HPDE6-E6E7 (cell line): ENCODE measurements around the gene SSBP4.

Experiments
- DNase-seq: peaks from one replicate; pipeline ENCODE4 v3.0.0; 2011; ENCODE audit warnings: missing footprints; ENCODE audit errors: extremely low spot score

The SSBP4 gene

DNA sequence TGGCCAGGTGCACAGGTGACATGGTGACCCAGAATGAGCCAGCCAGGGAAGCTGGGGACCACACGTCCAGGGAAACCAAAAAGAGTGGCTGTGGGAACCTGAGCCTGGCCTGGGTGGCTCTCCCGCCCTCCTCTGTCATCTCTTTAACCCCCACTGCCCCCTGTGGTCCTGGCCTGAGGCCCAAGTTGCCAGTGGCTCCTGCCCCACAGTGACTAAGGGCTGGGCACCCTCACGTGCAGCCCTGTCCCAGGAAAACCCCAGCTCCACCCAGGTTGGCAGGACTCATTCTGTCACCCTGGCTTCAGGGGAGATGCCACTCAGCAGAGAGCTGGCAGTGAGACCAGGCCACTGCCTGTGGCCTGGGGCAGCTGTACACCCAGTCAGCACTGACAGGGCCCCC lies 49.3 kb downstream of the SSBP4 start:
- no peak for DNase-seq

- no peak for DNase-seq
These were observed 50.1 kb downstream of the SSBP4 start for GRCh38 chr19:18469069-18469846.

DNA sequence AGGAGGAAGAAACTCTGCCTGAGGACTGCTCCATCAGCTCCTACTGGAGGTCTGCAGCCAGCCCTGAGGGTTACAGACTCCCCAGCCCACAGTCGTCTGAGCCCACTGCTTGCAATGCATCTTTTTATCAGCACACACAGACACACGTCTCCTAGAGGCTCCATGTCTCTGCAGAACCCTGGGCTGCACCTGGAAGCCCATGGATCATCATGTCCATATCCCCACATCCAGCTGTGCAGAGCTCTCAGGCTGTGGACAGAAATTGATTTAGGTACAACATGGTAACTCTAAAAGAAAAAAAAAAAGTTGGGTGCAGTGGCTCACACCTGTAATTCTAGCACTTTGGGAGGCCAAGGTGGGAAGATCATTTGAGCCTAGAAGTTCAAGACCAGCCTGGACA lies 51.6 kb downstream of the SSBP4 start:
- no peak for DNase-seq

- DNase-seq, result no peak
These were observed 54.0 kb downstream of the SSBP4 start for GRCh38 chr19:18473003-18473705.

- DNase-seq, result no peak
These were observed 54.5 kb downstream of the SSBP4 start for GRCh38 chr19:18473706-18474087.

- DNase-seq, result no peak
These were observed 55.2 kb downstream of the SSBP4 start for GRCh38 chr19:18474366-18474887.

DNA sequence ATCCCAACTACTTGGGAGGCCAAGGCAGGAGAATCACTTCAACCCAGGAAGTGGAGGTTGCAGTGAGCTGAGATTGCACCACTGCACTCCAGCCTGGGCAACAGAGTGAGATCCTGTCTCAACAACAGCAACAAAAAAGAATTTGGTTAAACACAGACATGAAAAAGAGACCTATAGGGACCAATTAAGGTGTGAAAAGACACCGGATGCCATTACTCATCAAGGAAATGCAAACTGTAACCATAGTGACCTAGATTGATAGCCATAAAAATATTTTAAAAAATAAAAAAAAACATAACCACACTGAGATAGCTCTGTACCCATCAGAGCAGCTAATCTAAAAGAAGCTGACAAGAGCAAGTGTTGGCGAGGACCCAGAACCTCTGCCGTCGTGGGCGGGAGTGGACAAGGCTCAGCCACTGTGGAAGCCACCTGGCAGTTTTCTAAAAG lies 55.8 kb downstream of the SSBP4 start:
- no peak for DNase-seq

DNA sequence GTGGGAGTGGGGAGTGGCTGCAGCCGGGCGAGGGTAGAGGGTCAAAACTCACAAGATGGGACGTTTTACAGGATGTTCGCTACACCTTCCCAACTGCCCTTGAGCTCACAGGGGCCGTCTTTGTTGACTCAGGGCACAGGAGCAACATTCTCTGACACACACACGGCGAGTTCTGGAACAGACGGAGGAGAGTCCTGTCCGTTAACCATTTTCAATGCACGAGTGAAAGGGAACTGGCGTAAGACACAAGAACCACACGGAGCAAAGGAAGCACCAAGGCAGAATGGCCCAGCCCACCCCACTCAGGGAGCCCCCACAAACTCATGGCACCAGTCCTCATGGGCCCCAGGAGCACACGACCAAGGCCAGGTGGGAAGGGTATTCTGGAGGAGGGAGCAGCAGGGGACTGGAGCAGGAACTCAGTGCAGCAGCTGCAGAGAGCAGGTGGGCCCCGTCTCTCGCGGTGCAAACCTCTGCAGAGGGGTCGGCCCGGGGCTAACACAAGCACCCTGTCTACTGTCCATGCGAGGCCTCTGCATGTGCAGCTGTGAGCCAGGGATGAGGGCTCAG lies 56.6 kb downstream of the SSBP4 start:
- DNase-seq, result no peak

- no peak for DNase-seq
These were observed 57.4 kb downstream of the SSBP4 start for GRCh38 chr19:18476507-18477041.

DNA sequence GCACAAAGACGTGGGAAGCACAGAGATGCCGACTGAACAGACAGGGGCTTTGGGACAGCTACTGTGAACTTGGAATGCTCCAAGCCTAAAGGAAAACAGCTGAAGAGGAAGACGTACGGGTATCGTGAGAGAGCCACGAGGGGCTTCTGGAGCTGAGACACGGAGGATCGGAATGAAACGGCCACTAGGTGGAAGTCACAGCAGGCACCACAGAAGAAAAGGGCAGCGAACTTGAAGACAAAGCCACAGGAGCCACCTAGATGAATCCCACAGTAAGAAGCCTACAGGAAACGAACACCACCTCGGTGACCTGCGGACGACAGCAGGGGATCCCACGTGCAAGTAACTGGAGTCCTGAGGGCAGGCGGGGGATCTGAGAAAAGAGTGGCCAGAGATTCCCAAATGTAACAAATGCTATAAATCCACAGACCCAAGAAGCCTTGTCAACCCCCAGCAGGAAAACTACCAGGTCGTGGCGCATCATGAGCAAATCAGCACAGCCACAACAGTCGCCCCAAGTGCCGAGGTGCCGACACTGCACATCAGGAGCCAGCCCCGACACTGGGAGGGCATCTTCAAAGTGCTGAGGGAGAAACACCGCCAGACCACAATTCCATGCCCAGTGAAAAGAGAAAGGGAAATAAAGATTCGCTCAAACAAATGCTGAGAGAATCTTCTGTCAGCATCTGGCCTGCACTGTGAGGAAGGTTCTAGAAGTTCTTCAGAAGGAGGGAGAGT lies 58.0 kb downstream of the SSBP4 start:
- DNase-seq, result no peak

- no peak for DNase-seq
These were observed 58.8 kb downstream of the SSBP4 start for GRCh38 chr19:18477974-18478373.

GRCh38 chr19:18478545-18479311 lies 59.5 kb downstream of the SSBP4 start:
- DNase-seq, result peak; percentile 84

- no peak for DNase-seq
These were observed 61.0 kb downstream of the SSBP4 start for GRCh38 chr19:18480006-18480691.

DNA sequence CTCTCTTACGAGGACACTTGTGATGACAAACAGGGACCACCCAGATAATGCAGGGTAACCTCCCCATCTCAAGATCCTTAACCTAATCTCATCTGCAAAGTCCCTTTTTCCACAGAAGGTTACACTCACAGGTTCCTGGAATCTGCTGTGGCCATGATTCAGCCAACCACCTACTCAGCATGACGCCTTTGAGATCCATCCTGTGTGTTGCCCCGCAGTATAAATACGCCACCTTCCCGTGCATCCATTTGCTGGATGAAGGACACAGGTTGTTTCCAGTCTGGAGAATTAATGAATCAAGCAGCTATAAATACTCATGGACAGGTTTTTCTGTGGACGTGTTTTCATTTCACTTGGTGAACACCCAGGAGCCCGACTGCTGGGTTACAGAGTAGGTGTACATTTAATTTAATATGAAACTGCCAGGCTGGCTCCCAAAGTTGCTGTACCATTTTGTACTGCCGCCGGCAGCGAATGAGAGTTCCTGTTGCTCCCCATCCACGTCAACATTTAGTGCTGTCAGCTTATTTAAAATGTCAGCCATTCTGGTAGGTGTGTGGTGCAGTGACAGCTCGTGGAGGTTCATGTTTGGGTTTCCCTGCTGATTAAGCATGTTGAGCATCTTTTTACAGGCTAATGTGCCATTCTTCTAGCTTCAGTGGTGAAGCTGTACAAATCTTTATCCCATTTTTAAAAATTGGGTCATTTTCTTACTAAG lies 62.5 kb downstream of the SSBP4 start:
- no peak for DNase-seq

- no peak for DNase-seq
These were observed 64.1 kb downstream of the SSBP4 start for GRCh38 chr19:18483119-18483890.
